ENCODE measurements around the gene CCDC134. TPM values are rescaled to one million over a fixed set of nuclear protein-coding genes. Genes with fewer than 3 reads are reported as not detected.

Gene CCDC134
- total RNA-seq, 4 donors from 2014 or later, result 1.6 to 3.5 (median 3.4) TPM

DNA sequence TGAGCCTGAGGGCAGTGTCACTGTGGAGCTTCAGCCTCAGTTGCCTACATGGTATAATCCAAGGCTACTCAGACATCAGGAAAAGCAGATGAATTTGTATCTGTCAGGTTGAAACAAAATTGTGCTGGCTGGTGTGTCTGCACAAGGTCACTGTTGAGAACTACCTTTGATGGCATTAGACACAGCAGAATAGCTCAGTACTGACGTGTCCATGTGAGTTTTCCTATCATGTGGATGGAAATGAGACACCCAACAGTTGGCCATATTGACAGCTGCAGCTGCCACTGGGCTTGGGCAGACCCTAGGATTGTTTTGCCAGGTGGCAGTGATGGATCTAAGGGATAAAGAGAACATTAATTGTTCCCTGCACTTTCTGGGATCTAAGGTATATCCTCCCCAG lies 15.8 kb downstream of the CCDC134 start:
- TF ChIP-seq, protein P1, sequence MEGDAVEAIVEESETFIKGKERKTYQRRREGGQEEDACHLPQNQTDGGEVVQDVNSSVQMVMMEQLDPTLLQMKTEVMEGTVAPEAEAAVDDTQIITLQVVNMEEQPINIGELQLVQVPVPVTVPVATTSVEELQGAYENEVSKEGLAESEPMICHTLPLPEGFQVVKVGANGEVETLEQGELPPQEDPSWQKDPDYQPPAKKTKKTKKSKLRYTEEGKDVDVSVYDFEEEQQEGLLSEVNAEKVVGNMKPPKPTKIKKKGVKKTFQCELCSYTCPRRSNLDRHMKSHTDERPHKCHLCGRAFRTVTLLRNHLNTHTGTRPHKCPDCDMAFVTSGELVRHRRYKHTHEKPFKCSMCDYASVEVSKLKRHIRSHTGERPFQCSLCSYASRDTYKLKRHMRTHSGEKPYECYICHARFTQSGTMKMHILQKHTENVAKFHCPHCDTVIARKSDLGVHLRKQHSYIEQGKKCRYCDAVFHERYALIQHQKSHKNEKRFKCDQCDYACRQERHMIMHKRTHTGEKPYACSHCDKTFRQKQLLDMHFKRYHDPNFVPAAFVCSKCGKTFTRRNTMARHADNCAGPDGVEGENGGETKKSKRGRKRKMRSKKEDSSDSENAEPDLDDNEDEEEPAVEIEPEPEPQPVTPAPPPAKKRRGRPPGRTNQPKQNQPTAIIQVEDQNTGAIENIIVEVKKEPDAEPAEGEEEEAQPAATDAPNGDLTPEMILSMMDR (IDR thresholded peaks at IDR 0.05), result no peak
- no peak for DNase-seq (ENCODE audit: low spot score)
- no peak for ATAC-seq (ENCODE audit: low FRiP score)

DNA sequence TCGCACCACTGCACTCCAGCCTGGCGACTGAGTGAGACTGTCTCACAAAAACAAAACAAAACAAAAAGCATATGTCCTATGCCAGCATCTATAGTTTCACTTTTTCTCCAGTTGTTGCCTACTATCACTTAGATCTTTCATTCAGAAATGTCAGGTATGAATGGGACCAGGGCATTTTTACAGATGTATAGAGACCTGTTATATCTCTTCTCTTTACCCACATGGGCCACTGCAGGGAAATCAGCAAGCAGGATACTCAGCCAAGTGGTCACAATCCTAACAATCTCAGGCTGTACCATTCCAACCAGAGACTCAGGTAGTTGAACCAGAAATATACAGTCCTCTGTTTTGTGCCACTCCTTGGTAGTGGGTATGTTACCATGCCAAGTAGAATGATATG lies 16.4 kb downstream of the CCDC134 start:
- no peak for DNase-seq (ENCODE audit: low spot score)
- ATAC-seq (ENCODE audit: low FRiP score), result no peak
- TF ChIP-seq, protein P1 (IDR thresholded peaks at IDR 0.05), result no peak

DNA sequence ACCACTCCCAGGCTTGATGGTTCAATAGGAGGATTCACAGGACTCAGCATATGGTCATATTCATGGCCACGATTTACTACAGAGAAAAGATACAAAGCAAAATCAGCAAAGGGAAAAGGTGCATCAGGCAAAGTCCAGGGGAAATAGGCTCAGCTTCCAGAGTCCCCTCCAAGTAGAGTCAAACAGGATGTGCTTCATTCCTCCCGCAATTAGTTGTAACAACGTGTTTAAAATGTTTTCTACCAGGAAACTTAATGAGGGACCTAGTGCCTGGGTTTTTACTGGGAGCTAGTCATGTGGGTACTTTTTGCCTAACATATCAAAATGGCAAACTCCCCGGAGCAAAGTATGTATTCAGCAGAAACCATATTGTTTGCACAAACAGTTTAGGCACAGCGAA lies 17.5 kb downstream of the CCDC134 start:
- TF ChIP-seq, protein P1 (IDR thresholded peaks at IDR 0.05), result no peak
- DNase-seq (ENCODE audit: low spot score) (no peak), ATAC-seq (ENCODE audit: low FRiP score) (no peak)

DNA sequence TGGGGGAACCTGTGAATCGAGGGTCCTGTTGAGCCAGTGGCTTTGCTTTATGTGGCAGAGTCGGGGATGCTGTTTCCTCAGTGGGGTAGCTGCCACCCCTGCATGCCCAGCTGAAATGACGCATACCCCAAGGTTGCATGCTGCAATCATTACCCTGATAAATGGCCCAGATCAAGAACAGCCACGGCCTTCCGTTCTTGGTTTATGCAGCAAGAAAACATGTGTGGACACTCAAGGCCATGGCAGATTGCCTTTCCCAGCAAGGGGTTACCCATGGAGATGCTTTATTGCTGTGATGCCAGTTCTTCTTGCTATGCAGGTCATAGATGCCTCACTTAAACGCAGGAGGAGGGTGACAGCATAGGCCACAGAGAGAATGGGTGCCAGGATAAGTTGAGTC lies 18.1 kb downstream of the CCDC134 start:
- ATAC-seq (ENCODE audit: low FRiP score) (no peak), DNase-seq (ENCODE audit: low spot score) (no peak)
- TF ChIP-seq, protein P1 (IDR thresholded peaks at IDR 0.05), result no peak

DNA sequence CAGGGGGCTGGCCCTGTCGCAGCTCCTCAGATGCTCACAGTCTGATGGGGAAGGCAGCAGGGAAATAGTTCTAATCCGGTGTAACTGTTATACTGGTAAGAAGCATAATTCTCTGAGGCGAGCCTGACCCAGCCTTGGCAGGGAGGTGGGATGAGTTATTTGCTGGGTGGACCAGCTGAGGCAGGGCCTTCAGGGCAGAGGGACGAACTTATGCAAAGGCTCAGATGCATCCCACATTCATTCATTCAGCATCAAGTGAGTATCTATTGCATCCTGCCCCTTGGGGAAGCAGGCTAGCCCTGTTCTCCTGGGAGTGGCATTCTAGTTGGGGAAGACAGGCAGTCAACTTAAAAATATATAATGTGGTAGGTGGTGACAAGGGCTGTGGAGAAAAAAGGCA lies 18.8 kb downstream of the CCDC134 start:
- ATAC-seq (ENCODE audit: low FRiP score) (no peak), DNase-seq (ENCODE audit: low spot score) (no peak)
- TF ChIP-seq, protein P1 (IDR thresholded peaks at IDR 0.05), result no peak

DNA sequence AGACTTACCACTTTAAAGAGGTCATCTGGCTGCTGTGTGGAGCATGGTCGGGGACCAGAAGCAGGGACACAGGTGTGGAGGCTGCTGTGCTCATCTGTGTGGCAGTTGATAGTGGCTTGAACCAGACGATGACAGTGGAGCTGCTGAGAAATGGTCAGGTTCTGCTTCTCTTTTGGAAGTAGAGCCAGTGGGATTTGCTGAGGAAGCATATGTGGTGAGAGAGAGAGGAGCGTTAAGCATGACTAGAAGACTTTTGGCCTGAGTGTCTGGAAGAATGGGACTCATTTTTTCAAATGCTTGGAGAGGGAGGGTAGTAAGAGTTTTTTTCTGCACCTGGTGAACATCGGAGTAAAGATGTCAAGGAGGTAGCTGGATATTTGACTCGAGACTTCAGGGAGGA lies 20.0 kb downstream of the CCDC134 start:
- TF ChIP-seq, protein P1 (IDR thresholded peaks at IDR 0.05), result no peak

DNA sequence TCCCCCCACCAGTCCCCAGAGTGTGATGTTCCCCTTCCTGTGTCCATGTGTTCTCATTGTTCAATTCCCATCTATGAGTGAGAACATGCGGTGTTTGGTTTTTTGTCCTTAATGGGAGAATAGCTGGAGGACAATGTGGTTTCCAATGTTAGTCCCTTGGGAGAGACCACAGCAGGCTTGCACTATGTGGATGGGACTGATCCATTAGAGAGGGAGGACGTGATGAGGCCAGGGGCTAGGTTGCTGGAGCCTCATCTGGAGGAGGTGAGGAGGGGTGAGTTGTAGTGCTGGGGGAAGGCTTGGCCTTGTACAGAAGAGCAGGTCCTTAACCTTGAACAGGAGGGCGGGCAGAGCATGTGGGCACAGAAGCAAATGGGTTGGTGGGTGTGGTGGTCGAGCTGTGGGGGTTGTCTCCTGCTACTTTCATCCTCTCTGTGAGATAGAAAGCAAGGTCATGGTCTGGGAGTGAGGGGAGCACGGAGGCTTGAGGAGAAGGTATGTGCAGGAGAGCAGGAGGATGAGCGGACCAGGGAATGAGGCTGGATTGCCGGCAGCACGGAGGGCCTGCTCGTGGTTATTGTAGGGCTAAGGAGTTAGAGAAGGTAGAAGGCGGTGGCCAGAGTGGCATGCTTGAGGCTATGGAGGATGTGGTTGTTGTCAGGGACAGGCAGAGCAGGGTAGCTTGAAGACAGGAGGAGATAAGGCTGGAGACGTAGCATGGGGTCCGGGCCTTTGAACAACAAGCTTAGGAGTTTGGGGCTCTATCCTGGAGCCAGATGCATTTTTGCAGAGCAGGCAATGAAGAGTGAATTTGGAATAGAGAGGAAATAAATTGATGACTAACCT lies 21.2 kb downstream of the CCDC134 start:
- TF ChIP-seq, protein P1 (IDR thresholded peaks at IDR 0.05), result no peak
- no peak for DNase-seq (ENCODE audit: low spot score)
- ATAC-seq (ENCODE audit: low FRiP score), result no peak

More for the DNA sequence above, 20.0 kb downstream of the CCDC134 start:
- ATAC-seq (ENCODE audit: low FRiP score) (no peak), DNase-seq (ENCODE audit: low spot score) (no peak)

Data from omental fat pad (tissue), 4 donors.